ENCODE measurements around the gene NWD2. TPM values are rescaled to one million over a fixed set of nuclear protein-coding genes. Genes with fewer than 3 reads are reported as not detected.

NWD2 gene
- polyA plus RNA-seq, 1 donor from 2014 or later: 0.06 TPM

DNA sequence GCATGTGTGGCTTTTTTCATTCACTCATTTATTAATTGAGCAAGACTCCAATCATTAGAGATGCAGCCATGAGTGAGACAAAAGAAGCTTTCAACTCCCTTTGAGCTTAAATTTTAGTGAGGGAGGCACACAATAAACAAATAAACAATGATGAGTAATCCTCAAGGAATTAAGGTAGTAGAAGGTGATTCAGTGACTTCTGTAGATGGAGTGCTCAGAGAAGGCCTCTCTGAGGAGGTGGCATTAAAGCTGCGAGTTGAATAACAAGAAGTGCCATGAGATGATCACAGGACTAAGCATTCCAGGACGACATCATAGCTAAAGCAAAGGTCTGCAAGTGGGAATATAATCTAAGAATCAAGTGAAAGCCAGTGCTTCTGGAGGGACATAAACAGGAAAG lies 77.6 kb downstream of the NWD2 start:
- H3K4me3 ChIP-seq (ENCODE audit: low read length): no peak overlapping the region
- TF ChIP-seq EP300 (conservative IDR thresholded peaks at IDR 0.05; ENCODE audit: poor library complexity, severe bottlenecking) (no peak), SMC3 (conservative IDR thresholded peaks at IDR 0.05; ENCODE audit: poor library complexity) (no peak), CTCF (IDR thresholded peaks at IDR 0.05; ENCODE audit: poor library complexity, severe bottlenecking) (no peak), POLR2AphosphoS5 (IDR thresholded peaks at IDR 0.05) (no peak), EZH2 (IDR thresholded peaks at IDR 0.05; ENCODE audit: borderline replicate concordance, insufficient read depth, low read length, poor library complexity, severe bottlenecking) (no peak), TAF1 (IDR thresholded peaks at IDR 0.05; ENCODE audit: low read depth) (no peak), RAD21 (conservative IDR thresholded peaks at IDR 0.05) (no peak), MXI1 (conservative IDR thresholded peaks at IDR 0.05; ENCODE audit: poor library complexity, severe bottlenecking) (no peak)
- TF ChIP-seq, protein P1, sequence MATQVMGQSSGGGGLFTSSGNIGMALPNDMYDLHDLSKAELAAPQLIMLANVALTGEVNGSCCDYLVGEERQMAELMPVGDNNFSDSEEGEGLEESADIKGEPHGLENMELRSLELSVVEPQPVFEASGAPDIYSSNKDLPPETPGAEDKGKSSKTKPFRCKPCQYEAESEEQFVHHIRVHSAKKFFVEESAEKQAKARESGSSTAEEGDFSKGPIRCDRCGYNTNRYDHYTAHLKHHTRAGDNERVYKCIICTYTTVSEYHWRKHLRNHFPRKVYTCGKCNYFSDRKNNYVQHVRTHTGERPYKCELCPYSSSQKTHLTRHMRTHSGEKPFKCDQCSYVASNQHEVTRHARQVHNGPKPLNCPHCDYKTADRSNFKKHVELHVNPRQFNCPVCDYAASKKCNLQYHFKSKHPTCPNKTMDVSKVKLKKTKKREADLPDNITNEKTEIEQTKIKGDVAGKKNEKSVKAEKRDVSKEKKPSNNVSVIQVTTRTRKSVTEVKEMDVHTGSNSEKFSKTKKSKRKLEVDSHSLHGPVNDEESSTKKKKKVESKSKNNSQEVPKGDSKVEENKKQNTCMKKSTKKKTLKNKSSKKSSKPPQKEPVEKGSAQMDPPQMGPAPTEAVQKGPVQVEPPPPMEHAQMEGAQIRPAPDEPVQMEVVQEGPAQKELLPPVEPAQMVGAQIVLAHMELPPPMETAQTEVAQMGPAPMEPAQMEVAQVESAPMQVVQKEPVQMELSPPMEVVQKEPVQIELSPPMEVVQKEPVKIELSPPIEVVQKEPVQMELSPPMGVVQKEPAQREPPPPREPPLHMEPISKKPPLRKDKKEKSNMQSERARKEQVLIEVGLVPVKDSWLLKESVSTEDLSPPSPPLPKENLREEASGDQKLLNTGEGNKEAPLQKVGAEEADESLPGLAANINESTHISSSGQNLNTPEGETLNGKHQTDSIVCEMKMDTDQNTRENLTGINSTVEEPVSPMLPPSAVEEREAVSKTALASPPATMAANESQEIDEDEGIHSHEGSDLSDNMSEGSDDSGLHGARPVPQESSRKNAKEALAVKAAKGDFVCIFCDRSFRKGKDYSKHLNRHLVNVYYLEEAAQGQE (IDR thresholded peaks at IDR 0.05; ENCODE audit: borderline replicate concordance): no peak
- no peak overlapping the region for H2AFZ ChIP-seq (ENCODE audit: low read depth, low read length)

GRCh38 chr4:37324546-37324945 lies 80.0 kb downstream of the NWD2 start:
- Histone ChIP-seq H4K20me1 (ENCODE audit: insufficient read depth) (no peaks in the 10 kb centered on the region), H3K9ac (ENCODE audit: low read length) (no peak overlapping the region), H3K4me3 (ENCODE audit: low read length) (no peak overlapping the region), H3K79me2 (replicated peaks; ENCODE audit: insufficient read depth, low read length) (no peaks in the 10 kb centered on the region), H3K27me3 (ENCODE audit: insufficient read depth, low read depth, low read length) (no peaks in the 10 kb centered on the region), H3F3A (ENCODE audit: insufficient read depth, low read length, poor library complexity, severe bottlenecking) (peaks cover 6% of the 10 kb centered on the region), H3K9me2 (ENCODE audit: insufficient read depth, low read length) (no peaks in the 10 kb centered on the region), H3K9me3 (ENCODE audit: low read length) (no peaks in the 10 kb centered on the region), H2AFZ (ENCODE audit: low read depth, low read length) (no peak overlapping the region), H3K27ac (ENCODE audit: low read length) (no peak overlapping the region), H3K36me3 (ENCODE audit: insufficient read depth, low read length) (no peaks in the 10 kb centered on the region), H3K4me2 (ENCODE audit: low read length) (no peak overlapping the region)
- TF ChIP-seq POLR2AphosphoS5 (IDR thresholded peaks at IDR 0.05) (no peak), RAD21 (conservative IDR thresholded peaks at IDR 0.05) (no peak), EP300 (conservative IDR thresholded peaks at IDR 0.05; ENCODE audit: poor library complexity, severe bottlenecking) (no peak), EZH2 (IDR thresholded peaks at IDR 0.05; ENCODE audit: borderline replicate concordance, insufficient read depth, low read length, poor library complexity, severe bottlenecking) (no peak)

More for the DNA sequence above, 77.6 kb downstream of the NWD2 start:
- Histone ChIP-seq H3K4me2 (ENCODE audit: low read length) (no peak overlapping the region), H3K27me3 (ENCODE audit: insufficient read depth, low read depth, low read length) (no peaks in the 10 kb centered on the region), H3K9me3 (ENCODE audit: low read length) (no peaks in the 10 kb centered on the region), H3K9ac (ENCODE audit: low read length) (no peak overlapping the region), H3F3A (ENCODE audit: insufficient read depth, low read length, poor library complexity, severe bottlenecking) (peaks cover 6% of the 10 kb centered on the region), H3K79me2 (replicated peaks; ENCODE audit: insufficient read depth, low read length) (no peaks in the 10 kb centered on the region), H3K27ac (ENCODE audit: low read length) (no peak overlapping the region), H4K20me1 (ENCODE audit: insufficient read depth) (no peaks in the 10 kb centered on the region), H3K9me2 (ENCODE audit: insufficient read depth, low read length) (no peaks in the 10 kb centered on the region), H3K36me3 (ENCODE audit: insufficient read depth, low read length) (no peaks in the 10 kb centered on the region)
